ENCODE data around the gene NAA80.
"Not testable (repeated sequence)": the region's sequence is repeated elsewhere in the genome, so short reads cannot be mapped to it uniquely, and the experiment has no call there.

The NAA80 gene

GRCh38 chr3:50287262-50287661 lies 11.9 kb downstream of the NAA80 start:
- H3K36me3 ChIP-seq (ENCODE audit: insufficient read depth, low read length) = peaks cover 12% of the 10 kb centered on the region; the same call in 1 of the 2 replicates

DNA sequence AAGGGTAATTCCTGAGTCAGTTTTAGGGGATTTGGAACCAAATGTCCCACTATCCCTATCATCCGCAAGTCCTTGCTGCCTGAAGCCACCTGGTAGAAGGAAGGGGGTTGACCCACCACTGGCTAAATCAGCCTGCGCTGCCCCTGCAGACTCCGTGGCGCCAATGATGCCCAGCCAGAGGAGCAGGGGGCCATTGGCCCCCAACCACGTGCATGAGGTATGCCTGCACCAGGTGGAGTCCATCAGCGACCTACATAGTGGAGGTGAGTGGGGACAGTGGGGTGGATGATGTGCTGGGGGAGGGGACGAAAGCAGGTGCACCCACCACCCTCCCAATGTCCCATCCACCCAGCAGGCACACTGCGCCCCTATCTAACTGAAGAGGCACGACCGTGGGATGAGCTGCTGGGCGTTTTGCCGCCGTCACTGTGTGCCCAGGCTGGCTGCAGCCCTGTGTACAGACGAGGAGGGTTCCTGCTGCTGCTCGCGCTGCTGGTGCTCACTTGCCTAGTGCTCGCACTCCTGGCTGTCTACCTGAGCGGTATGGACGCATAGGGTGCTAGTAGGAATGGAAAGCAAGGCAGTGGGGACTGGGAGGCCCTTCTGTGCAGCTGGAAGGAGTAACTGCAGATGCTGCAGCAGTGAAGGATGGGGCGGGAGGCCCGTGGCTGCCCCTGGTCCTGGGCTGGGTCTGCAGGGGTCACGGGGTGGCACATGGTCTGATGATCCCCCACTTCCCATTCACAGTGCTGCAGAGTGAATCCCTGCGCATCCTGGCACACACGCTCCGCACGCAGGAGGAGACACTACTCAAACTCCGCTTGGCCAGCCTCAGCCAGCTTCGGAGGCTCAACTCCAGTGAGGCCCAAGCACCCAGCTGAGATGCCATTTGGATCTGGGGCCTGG lies 12.6 kb downstream of the NAA80 start:
- H3K4me3 ChIP-seq (ENCODE audit: low read length, poor library complexity, severe bottlenecking) = no peak overlapping the region
- no peaks in the 10 kb centered on the region for H3K27me3 ChIP-seq (ENCODE audit: insufficient read depth, low read length, poor library complexity, severe bottlenecking)
- no peaks in the 10 kb centered on the region for H3K9me2 ChIP-seq (replicated peaks; ENCODE audit: low read depth, low read length)
- H4K20me1 ChIP-seq (ENCODE audit: insufficient read depth, low read length, poor library complexity, severe bottlenecking) = peaks cover 3% of the 10 kb centered on the region
- H3K9me3 ChIP-seq (ENCODE audit: insufficient read depth, low read depth, low read length) = no peaks in the 10 kb centered on the region
- H3K79me2 ChIP-seq (ENCODE audit: insufficient read depth, low read length) = peaks cover 20% of the 10 kb centered on the region
- H3F3A ChIP-seq (ENCODE audit: low read depth) = no peaks in the 10 kb centered on the region
- H3K9ac ChIP-seq (ENCODE audit: low read depth, low read length, poor library complexity, severe bottlenecking) = no peak overlapping the region
- H3K4me2 ChIP-seq (ENCODE audit: low read depth, low read length, poor library complexity, severe bottlenecking) = no peak overlapping the region
- no peak overlapping the region for H2AFZ ChIP-seq (ENCODE audit: low read length)
- peaks cover 12% of the 10 kb centered on the region; the same call in 1 of the 2 replicates for H3K36me3 ChIP-seq (ENCODE audit: insufficient read depth, low read length)
- peaks cover 12% of the 10 kb centered on the region for H3K4me1 ChIP-seq (ENCODE audit: insufficient read depth, low read length, poor library complexity, severe bottlenecking)
- no peak for TF ChIP-seq EZH2phosphoT487 (IDR thresholded peaks at IDR 0.05; ENCODE audit: borderline replicate concordance)
- TF ChIP-seq, protein P1, sequence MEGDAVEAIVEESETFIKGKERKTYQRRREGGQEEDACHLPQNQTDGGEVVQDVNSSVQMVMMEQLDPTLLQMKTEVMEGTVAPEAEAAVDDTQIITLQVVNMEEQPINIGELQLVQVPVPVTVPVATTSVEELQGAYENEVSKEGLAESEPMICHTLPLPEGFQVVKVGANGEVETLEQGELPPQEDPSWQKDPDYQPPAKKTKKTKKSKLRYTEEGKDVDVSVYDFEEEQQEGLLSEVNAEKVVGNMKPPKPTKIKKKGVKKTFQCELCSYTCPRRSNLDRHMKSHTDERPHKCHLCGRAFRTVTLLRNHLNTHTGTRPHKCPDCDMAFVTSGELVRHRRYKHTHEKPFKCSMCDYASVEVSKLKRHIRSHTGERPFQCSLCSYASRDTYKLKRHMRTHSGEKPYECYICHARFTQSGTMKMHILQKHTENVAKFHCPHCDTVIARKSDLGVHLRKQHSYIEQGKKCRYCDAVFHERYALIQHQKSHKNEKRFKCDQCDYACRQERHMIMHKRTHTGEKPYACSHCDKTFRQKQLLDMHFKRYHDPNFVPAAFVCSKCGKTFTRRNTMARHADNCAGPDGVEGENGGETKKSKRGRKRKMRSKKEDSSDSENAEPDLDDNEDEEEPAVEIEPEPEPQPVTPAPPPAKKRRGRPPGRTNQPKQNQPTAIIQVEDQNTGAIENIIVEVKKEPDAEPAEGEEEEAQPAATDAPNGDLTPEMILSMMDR (conservative IDR thresholded peaks at IDR 0.05; ENCODE audit: low read length) = no peak

More at GRCh38 chr3:50287262-50287661, 11.9 kb downstream of the NAA80 start:
- peaks cover 3% of the 10 kb centered on the region for H4K20me1 ChIP-seq (ENCODE audit: insufficient read depth, low read length, poor library complexity, severe bottlenecking)
- H3K4me2 ChIP-seq (ENCODE audit: low read depth, low read length, poor library complexity, severe bottlenecking) = no peak overlapping the region
- TF ChIP-seq EZH2phosphoT487 (IDR thresholded peaks at IDR 0.05; ENCODE audit: borderline replicate concordance) = no peak
- TF ChIP-seq, protein P1 (conservative IDR thresholded peaks at IDR 0.05; ENCODE audit: low read length) = no peak
- H3K9me2 ChIP-seq (replicated peaks; ENCODE audit: low read depth, low read length) = no peaks in the 10 kb centered on the region
- no peak overlapping the region for H2AFZ ChIP-seq (ENCODE audit: low read length)
- H3K9me3 ChIP-seq (ENCODE audit: insufficient read depth, low read depth, low read length) = no peaks in the 10 kb centered on the region
- H3K9ac ChIP-seq (ENCODE audit: low read depth, low read length, poor library complexity, severe bottlenecking) = no peak overlapping the region
- H3K4me1 ChIP-seq (ENCODE audit: insufficient read depth, low read length, poor library complexity, severe bottlenecking) = peaks cover 13% of the 10 kb centered on the region
- no peaks in the 10 kb centered on the region for H3K27me3 ChIP-seq (ENCODE audit: insufficient read depth, low read length, poor library complexity, severe bottlenecking)
- H3K79me2 ChIP-seq (ENCODE audit: insufficient read depth, low read length) = peaks cover 26% of the 10 kb centered on the region
- no peak overlapping the region for H3K4me3 ChIP-seq (ENCODE audit: low read length, poor library complexity, severe bottlenecking)
- H3F3A ChIP-seq (ENCODE audit: low read depth) = no peaks in the 10 kb centered on the region

- H3K4me1 ChIP-seq (ENCODE audit: insufficient read depth, low read length, poor library complexity, severe bottlenecking); H3K4me2 ChIP-seq (ENCODE audit: low read depth, low read length, poor library complexity, severe bottlenecking): not testable (repeated sequence)
- peaks cover 12% of the 10 kb centered on the region; the same call in 1 of the 2 replicates for H3K36me3 ChIP-seq (ENCODE audit: insufficient read depth, low read length)
These were observed 15.1 kb downstream of the NAA80 start for GRCh38 chr3:50284121-50284520.

More at GRCh38 chr3:50284121-50284520, 15.1 kb downstream of the NAA80 start:
- H2AFZ ChIP-seq (ENCODE audit: low read length); H3K79me2 ChIP-seq (ENCODE audit: insufficient read depth, low read length); H3F3A ChIP-seq (ENCODE audit: low read depth); H3K9me3 ChIP-seq (ENCODE audit: insufficient read depth, low read depth, low read length); H3K9ac ChIP-seq (ENCODE audit: low read depth, low read length, poor library complexity, severe bottlenecking); H3K27me3 ChIP-seq (ENCODE audit: insufficient read depth, low read length, poor library complexity, severe bottlenecking); H4K20me1 ChIP-seq (ENCODE audit: insufficient read depth, low read length, poor library complexity, severe bottlenecking); H3K9me2 ChIP-seq (replicated peaks; ENCODE audit: low read depth, low read length); H3K4me3 ChIP-seq (ENCODE audit: low read length, poor library complexity, severe bottlenecking): not testable (repeated sequence)

Measured in Loucy (cell line).